IPS-18c (cell line): ENCODE measurements around the gene C1orf87.

ENCODE experiments used
- H3K4me3 ChIP-seq: 2 replicates; pipeline ENCODE4 v1.7.0; 2013; ENCODE audit warnings: low read depth, mild to moderate bottlenecking, low read length, moderate library complexity; ENCODE audit not compliant: insufficient read depth
- H3K9me3 ChIP-seq: one replicate; pipeline ENCODE4 v1.6.1; 2013; ENCODE audit warnings: mild to moderate bottlenecking, low read length, moderate library complexity; ENCODE audit not compliant: control insufficient read depth, insufficient read depth

C1orf87 gene, protein sequence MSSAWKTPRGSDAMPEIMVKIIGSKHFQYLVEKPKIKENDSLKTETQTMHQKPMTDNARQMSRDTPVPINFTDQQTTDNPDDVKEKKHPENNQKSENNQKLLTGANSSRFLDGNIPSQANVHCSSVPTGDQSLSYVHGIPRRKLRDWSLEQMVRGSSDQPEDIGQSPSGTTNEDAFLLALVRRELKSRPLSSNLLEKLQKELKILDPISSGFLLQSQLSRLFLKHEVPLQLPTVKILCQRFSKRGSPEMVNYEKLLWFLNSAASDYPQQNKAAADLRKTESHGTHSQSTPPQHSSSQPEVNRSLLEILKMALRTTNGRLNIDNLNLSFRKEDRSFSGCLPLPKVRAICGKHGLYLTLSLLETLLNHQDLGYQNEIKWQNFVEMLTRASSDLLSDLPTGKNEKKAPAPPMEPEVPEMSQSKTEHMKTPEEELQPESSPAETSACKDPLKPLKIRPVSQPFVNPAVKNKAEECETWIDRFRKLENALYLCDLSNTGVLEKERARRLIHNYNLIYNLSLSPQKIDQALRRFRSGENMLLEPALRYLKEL

DNA sequence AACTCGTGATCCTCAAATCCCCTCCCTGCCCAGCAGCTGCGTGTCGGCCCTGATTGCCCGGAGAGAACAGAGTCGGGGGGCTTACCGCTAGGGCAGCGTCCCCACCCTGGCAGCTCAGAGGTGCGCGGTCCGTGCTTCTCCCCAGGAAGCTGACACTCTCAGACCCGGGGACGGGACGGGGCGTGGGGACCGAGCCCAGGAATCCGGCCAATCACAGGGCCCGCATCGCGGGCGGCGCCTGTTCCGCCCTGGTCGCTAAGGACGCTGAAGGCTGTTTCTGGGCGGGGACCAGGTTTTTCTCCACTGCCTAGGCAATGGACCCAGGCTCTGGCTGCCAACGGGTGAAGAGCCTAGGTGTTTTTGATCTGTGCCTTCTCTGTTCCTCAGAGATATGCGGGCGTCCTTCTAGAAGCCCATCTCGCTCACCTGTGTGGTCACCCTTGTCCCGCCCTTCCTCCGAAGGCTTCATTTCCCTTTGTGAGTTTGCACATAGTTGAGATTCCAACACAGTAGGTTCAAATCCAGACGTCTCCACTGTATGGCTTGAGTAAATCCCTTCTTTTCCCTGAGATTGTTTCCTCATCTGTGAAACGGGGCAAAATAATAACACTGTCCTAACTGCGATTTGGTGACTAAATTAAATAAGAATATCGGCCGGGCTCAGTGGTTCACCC is at the start of gene C1orf87:
TSS of gene C1orf87 (minus strand) at position 166 of the 674 bp plus-strand sequence. CDS start 1,127 bp downstream, outside the sequence.
- Histone ChIP-seq H3K4me3 (peak within 1 kb of the TSS; percentile 73), H3K9me3 (no peaks in the 10 kb centered on the region)

DNA sequence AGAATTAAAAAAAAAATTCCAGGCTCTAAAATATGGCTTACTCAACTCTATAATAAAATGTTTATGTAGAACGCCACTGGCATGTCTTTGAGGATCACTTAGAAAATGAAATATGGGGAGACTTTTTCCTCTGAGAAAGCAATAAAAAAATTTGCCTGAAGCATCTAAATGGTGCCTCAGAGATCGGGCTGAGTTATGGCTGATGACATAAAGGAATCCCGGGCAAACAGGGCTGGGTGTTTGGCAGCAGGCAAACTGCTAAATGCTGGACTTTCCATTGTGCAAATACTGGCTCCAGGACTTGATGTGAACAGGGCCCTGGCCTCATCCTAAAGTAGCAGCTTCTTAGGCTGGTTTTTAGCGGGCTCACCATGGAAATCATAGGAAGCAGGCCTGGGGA is 44.5 kb upstream of the C1orf87 start:
- H3K4me3 ChIP-seq, result no peak overlapping the region
- no peaks in the 10 kb centered on the region for H3K9me3 ChIP-seq

DNA sequence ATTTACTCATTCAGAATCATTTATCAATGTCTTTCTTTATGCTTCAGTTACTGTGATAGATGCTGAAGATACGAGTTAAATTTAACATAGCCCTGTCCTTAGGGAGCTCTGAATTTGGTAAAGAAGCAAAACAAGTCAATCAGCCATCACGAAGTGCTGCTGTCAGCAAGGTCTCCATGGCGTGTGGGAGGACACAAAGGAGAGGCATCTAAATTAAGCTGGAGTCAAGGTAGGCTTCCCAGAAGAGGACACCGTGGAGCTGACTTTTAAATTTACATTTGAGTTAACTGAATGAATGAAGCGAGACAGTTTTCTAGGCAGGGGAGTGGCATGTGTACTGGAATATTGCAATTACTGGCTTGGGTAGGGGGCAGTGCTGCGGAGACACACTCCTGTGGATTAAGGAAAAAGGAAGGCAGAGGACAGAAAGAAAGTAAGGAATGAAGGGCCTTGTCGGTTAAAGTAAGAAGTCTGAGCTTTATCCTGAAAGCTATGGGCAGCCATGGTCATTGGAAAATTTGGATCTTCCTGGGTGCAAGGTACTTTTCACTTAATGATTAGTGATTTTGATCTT is 41.3 kb upstream of the C1orf87 start:
- Histone ChIP-seq H3K9me3 (no peaks in the 10 kb centered on the region), H3K4me3 (no peak overlapping the region)

DNA sequence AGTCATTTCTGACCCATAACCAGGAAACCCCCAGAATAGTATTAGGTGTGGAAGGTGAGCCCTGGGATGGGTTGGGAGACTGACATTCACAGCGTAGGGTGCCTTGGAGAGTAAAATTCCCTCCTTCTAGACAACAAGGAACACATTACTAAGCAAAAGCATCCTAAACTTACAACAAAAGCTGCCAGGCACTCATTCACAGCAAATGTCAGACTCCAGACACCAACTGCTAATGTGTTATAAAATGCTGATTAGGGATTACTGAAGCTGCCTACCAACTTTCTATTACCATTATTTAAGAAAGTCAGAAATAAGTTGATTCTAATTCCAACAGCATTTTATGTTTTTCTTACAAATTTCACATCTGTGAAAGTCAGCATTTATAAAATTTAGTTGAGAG is 40.0 kb upstream of the C1orf87 start:
- Histone ChIP-seq H3K9me3 (no peaks in the 10 kb centered on the region), H3K4me3 (no peak overlapping the region)

DNA sequence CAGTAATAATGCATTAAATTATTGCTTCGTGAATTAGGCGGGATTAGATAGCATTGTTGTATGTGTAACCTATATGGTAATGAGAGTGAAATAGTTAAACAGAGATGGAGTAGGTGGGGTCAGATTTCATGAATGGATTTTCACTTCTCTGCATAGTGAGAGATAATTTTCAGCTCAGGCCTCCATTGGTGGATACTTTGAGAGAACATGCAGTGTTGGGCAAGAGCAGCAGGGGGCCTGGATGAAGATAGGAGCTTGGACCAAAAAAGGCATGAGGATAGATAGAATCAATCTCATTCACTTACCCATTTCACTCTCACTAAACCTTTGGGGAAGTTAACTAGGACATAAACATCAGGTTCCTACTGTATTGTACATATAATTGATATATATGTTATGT is 39.5 kb upstream of the C1orf87 start:
- Histone ChIP-seq H3K4me3 (no peak overlapping the region), H3K9me3 (no peaks in the 10 kb centered on the region)

DNA sequence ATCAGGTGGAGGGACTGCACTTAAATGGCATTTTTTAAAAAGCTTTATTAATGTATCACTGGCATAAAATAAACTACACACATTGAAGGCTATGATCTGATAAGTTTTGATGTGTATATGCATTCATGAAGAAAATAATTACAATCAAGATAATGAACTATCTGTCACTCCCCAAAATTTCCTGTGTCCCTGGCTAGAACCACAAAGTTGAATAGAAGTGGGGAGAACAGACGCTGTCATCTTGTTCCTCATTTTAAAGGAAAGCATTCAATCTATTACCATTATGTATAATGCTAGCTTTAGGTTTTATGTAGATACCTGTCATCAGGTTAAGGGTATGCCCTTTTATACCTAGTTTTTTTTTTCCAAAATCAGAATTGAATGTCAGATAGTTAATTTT is 38.1 kb upstream of the C1orf87 start:
- no peaks in the 10 kb centered on the region for H3K9me3 ChIP-seq
- no peak overlapping the region for H3K4me3 ChIP-seq

DNA sequence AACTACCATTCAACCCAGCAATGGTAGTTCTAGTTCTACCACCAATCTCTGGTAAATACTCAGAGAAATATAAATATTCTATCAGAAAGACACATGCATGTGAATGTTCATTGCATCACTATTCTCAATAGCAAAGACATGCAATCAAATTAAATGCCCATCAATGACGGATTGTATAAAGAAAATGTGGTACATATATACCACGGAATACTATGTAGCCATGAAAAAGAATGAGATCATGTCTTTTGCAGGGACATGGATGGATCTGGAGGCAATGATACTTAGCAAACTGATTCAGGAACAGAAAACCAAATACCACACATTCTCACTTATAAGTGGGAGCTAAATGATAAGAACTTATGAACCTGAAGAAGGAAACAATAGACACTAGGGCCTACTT is 37.5 kb upstream of the C1orf87 start:
- H3K9me3 ChIP-seq, result no peaks in the 10 kb centered on the region
- no peak overlapping the region for H3K4me3 ChIP-seq

DNA sequence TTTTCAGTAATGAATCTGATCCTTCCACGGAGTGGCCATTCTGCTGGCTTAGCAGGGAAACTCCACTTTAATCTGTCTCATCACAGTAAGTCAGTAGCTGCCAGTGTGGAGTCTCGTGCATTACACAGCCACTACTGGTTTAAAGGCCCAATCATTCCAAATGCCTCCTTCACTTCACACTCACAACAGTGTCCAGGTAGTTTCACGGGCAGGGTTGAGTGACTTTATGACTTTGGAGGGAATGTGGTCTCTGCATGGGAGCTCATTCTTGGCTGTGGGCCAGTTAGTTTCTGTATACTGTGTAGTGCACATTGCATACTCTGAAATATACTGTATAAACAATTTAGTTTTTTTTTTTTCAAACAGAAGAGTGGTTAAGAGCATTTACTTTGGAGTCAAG is 34.6 kb upstream of the C1orf87 start:
- H3K4me3 ChIP-seq, result no peak overlapping the region
- no peaks in the 10 kb centered on the region for H3K9me3 ChIP-seq

DNA sequence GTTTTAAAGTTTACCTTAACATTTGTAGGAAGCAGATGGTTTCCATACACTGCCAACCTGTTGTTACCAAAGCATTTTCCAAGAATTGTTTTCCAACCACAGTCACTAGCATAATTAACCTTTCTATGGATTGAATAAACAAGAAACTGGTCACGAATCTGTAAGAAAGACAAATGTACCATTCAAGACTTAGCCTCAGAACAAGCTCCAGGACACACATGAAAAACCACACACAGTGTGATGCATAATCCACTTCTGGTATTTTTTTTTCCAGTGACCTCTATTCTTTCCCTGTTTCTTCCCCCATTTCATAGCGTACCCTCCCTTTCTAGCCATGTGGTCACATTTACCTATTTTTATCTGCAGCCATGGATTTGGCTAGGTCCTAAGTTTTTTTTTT is 29.6 kb upstream of the C1orf87 start:
- no peak overlapping the region for H3K4me3 ChIP-seq

DNA sequence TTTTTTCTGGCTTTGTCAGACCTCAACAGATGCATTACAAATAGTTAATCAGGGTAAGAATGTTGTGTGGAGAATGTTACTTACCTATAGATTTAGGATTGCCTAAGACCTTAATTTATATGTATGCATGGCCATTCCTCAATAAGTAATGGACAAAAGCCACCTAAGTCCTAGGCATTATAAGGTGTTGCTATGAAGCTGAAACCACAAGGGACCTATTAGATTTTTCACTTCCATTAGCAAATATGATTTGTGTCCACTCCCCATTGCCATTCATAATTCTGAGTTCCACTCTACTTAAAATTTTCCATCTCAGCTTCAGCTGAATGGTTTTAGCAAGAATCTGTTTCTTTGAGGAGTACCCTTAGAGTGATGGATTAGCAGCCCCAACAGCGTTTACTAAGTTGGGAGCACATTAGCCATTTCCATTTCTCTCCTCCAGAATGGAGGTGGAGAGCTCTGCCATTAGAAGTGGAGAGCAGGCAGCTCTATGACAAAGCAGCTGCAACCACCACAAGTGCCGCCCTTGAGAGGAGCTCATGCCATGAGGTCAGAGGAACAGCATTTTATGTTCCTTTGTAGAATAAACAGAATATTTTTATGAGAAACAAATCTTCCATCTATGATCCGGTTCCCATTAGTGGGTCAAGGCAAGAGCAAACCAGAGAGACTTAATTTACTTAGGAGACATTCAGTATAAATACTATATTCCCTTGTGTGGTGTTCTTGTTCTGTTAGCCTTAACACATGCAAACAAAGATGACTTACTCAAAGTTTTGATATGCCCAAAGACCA is 28.9 kb upstream of the C1orf87 start:
- Histone ChIP-seq H3K4me3 (no peak overlapping the region), H3K9me3 (no peaks in the 10 kb centered on the region)

More for the DNA sequence above, 29.6 kb upstream of the C1orf87 start:
- no peaks in the 10 kb centered on the region for H3K9me3 ChIP-seq

DNA sequence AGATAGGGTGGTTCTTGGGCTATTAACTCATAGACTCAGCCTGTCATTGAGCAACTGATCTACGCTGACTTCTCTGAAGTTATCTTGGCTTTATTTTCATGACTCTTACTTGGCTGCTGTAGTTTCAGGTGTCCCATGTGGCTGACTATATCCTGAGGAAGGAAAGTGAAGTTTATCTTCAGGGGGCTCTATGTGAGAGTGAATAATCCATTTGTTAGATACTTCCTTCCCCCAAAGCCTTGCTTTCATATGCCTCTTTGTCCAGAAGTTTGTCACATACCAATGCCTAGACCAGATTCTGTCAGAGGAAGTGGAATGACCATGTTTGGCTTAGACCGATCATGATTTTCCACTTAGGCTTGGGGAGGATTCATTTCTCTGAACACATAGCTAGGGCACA is 27.9 kb upstream of the C1orf87 start:
- H3K9me3 ChIP-seq, result no peaks in the 10 kb centered on the region
- H3K4me3 ChIP-seq, result no peak overlapping the region

DNA sequence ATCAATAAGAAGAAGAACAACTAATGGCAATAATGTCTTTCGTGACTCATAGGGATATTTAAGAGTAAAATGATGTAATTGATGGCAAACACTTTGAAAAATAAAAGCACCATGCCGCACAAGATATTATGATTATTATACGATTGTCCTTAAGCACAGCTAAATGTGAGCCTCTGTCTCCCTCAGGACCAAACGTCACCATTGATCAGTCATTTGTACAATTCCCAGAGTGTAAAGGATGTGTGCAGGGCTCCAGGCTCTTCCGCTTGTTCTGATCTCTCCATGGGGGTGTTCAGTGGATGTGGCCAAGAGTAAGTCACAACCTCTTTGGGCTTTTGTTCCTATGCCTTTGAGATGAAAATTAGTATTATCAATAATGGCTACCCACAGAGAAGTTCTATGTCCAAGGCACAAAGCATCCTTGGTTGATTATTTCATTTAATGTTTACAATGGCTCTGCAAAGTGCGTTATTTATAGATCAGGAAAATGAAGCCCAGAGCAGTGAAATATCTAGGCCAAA is 17.7 kb upstream of the C1orf87 start:
- Histone ChIP-seq H3K9me3 (no peaks in the 10 kb centered on the region), H3K4me3 (no peak overlapping the region)

DNA sequence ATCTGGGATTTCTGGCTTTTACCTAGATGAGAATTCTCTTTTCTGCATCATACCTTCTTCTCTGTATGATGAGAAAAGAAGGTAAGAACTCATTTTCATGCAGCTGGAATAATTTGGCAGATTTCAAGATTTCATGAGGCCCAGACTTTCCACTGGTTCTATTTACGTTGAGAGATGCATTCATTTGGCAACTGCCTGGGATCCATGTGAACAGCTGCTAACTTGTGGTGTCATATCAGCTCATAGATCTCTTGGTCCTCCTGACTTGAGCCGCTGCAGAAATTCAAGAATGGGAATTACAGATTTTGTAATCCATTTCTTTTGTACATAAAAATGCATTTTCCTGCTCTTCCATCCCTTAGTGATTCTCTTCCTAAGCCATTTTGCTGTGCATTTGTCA is 17.1 kb upstream of the C1orf87 start:
- Histone ChIP-seq H3K9me3 (no peaks in the 10 kb centered on the region), H3K4me3 (no peak overlapping the region)

DNA sequence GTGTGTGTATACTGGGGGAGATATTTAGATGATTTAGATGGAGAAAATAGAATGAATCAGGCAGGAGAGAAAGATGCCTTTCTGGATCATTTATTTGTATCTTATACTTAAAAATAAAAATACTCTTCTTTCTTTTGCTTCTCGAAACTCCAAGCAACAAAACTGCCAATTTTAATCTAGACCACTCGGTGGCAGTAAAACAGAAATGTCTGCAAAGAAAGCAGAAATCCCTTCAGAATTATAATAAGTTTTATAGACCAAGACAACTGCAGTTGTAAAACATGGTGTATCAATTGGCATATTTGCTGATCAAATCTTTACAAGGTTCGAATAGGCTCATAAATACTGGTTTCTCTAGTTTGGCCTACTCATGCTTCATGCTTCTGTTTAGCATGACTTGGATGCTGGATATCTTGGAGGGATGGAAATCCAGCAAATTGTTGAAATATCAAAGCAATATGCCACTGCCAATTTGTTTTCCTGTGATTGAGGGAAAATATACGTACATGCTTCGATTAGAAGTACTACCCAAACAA is 15.1 kb upstream of the C1orf87 start:
- Histone ChIP-seq H3K9me3 (no peaks in the 10 kb centered on the region), H3K4me3 (no peak overlapping the region)

DNA sequence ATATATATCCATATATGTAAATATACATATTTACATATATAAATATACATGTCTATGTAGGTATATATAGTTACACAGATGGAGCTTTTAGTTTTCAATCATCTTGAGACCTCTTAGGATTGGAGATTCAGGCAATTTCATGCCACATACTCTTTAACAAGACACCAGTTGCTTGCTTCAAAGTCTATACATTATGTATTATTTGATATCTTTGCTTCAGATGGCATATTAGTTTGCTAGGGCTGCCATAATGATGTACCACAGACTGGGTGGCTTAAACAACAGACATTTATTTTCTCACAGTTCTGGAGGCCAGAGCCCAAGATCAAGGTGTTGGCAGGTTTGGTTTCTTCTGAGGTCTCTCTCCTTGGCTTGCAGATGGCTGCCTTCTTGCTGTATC is 14.1 kb upstream of the C1orf87 start:
- no peak overlapping the region for H3K4me3 ChIP-seq
- no peaks in the 10 kb centered on the region for H3K9me3 ChIP-seq

DNA sequence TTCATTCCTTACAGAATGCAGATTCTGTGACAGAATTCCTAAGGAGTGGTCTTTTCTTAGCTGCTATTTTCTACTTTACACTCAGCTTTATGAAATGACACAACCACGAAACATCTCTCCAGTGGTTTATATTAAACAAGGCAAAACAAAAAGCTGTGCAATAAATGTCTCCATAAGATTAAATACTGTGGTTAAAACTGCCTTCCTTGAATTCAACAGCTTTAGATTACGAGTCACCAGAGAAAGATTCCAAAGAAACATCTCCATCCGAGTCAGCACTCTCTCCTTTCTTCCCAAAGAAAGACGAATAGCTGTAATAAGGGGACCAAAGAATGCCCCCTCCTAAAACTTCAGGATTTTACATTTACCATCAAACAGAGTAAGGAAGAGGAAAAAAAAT is 4.6 kb upstream of the C1orf87 start:
- H3K4me3 ChIP-seq, result no peak overlapping the region
- H3K9me3 ChIP-seq, result no peaks in the 10 kb centered on the region

DNA sequence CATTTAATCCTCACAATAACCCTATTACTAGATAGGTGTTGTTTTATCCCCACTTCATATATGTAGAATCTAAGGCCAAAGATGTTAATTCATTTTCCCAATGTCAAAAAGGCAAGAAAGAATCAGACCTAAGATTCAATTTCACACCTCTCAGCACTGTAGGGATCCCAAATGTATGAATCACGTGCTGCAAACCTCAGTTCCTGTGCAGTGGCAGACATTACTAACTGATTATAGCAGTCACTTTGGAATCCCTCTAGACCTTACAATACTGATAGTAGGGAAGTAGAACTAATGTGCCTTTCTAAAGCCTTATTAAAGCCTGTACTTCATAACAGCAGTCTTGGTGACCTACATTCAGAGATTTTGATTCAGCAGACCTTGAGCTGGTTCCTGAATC is 2.3 kb downstream of the C1orf87 start:
- H3K4me3 ChIP-seq, result no peak overlapping the region
- H3K9me3 ChIP-seq, result no peaks in the 10 kb centered on the region
